Measurements from ENCODE around the gene CAMKV.

DNA sequence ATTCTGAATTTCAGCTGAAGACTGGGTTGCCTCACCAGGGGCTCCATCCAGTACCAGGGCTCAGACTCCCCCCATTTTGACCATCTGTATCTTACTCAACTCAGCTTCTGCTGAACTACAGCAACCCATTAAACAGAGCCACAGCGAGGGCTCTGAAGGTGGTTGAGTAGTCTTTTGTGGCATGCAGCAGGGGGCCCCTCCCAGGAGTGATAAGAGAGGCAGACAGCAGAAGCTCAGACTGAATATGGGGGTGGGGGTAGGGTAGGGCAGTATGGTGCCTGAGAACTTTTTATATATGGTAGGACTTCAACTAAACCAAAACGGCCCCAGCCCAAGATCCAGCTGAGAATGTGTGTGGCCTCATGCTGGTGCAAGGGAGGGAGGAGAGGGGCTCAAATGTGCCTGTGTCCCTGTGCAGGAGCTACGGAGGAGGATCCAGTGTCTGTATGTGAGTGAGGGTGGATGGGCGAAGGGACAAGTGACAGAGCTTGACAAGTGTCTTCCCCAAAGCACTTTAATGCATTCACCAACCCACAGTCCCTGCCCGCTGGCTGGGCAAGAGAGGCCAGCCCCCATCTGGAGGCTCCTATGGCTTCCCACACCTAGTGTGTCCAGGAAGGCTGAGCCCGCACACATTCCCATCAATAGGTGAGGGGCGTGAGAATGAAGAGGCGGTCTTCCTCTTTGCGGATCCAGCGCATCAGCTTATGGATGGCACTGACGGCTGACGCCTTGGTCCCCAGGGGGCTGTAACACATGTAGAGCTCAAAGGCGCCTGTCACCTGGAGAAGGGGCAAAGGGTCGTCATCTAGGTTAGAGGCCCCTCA is 38.9 kb upstream of the CAMKV start:
- TF ChIP-seq, protein P1, sequence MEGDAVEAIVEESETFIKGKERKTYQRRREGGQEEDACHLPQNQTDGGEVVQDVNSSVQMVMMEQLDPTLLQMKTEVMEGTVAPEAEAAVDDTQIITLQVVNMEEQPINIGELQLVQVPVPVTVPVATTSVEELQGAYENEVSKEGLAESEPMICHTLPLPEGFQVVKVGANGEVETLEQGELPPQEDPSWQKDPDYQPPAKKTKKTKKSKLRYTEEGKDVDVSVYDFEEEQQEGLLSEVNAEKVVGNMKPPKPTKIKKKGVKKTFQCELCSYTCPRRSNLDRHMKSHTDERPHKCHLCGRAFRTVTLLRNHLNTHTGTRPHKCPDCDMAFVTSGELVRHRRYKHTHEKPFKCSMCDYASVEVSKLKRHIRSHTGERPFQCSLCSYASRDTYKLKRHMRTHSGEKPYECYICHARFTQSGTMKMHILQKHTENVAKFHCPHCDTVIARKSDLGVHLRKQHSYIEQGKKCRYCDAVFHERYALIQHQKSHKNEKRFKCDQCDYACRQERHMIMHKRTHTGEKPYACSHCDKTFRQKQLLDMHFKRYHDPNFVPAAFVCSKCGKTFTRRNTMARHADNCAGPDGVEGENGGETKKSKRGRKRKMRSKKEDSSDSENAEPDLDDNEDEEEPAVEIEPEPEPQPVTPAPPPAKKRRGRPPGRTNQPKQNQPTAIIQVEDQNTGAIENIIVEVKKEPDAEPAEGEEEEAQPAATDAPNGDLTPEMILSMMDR (IDR thresholded peaks at IDR 0.05), result no peak
- TF ChIP-seq POLR2AphosphoS5 (IDR thresholded peaks at IDR 0.05) (no peak), POLR2A (IDR thresholded peaks at IDR 0.05) (no peak), EP300 (IDR thresholded peaks at IDR 0.05) (no peak)
